Heart left ventricle (tissue), 16 donors: ENCODE data around the gene PLB1. TPM values are rescaled to one million over a fixed set of nuclear protein-coding genes. Genes with fewer than 3 reads are reported as not detected.

Experiments
- ATAC-seq, 4 donors: fragments of 200-7000 bp; cut with Tn5 transposase; one replicate each; pipeline ENCODE4 v1.9.1; 2020 to 2022; ENCODE audit warnings: moderate library complexity in 4 of 4, mild to moderate bottlenecking in 3 of 4, moderate number of reproducible peaks in 1 of 4
- DNase-seq, 5 donors: peaks; one replicate each; pipeline ENCODE4 v3.0.0-alpha.2; 2020
- H3K27ac ChIP-seq, 12 donors: fragments of 200-600 bp; sonication (generic) in 4 of 12; one replicate each; pipeline versions ENCODE4 v1.5.0 to v1.8.0; 2016 to 2022; ENCODE audit warnings: mild to moderate bottlenecking in 2 of 12
- H3K27me3 ChIP-seq, 9 donors: fragments of 200-600 bp; sonication (generic) in 2 of 9; one replicate each; pipeline versions ENCODE4 v1.5.1 to v1.8.0; 2016 to 2022; ENCODE audit warnings: mild to moderate bottlenecking in 3 of 9
- H3K36me3 ChIP-seq, 9 donors: fragments of 200-600 bp; sonication (generic) in 2 of 9; one replicate each; pipeline versions ENCODE4 v1.5.0 to v1.8.0; 2018 to 2022; ENCODE audit warnings: mild to moderate bottlenecking in 2 of 9
- H3K4me1 ChIP-seq, 12 donors: fragments of 200-600 bp; sonication (generic) in 4 of 12; one replicate each; pipeline versions ENCODE4 v1.5.0 to v1.8.0; 2016 to 2022; ENCODE audit warnings: mild to moderate bottlenecking in 3 of 12
- H3K4me3 ChIP-seq, 12 donors: fragments of 200-600 bp; sonication (generic) in 4 of 12; one replicate each; pipeline versions ENCODE4 v1.5.0 to v1.8.0; 2017 to 2022; ENCODE audit warnings: mild to moderate bottlenecking in 9 of 12, moderate library complexity in 4 of 12
- H3K9me3 ChIP-seq, 12 donors: fragments of 200-600 bp; sonication (generic) in 4 of 12; one replicate each; pipeline versions ENCODE4 v1.5.0 to v1.8.0; 2016 to 2022; ENCODE audit warnings: mild to moderate bottlenecking in 1 of 12
- POLR2A ChIP-seq, 2 donors: fragments of 450-650 bp; IDR thresholded peaks; one replicate each; pipeline ENCODE4 v1.6.1; 2017; ENCODE audit warnings: antibody characterized with exemption in 2 of 2, mild to moderate bottlenecking in 2 of 2, moderate library complexity in 2 of 2
- WGBS, 4 donors: extraction: QIAGEN DNeasy Blood & Tissue Kit in 2 of 4; methylation state at CpG; one replicate each; pipeline versions ENCODE4 v1.1.5 to v1.1.7; 2013 to 2018; 5-methylcytosine and 5-hydroxymethylcytosine counted together
- intact Hi-C, 10 donors: fragments of 100-400 bp; cut with DNase I; formaldehyde crosslinking; loops; one replicate each; pipeline versions ENCODE4 v1.11.1 to v1.14.2; 2022
- polyA plus RNA-seq, 2 donors: library from polyadenylated mRNA; stranded (reverse); fragments of 200-250 nt; gene quantifications; one replicate each; pipeline ENCODE4 v1.2.3, GENCODE V29; 2013
- total RNA-seq, 9 donors: library from RNA; depleted of rRNA in 2 of 9; stranded (reverse); fragments of >200 nt in 2 of 9; fragmentation: NEBNext Ultra II Directional in 3 of 9; extraction: Animal tissue kit (Norgen Biotek cat#: 25700) in 3 of 9; gene quantifications; one replicate each; pipeline versions ENCODE4 v1.1.0 to v1.2.4, GENCODE V29; 2016 to 2023
- TF ChIP-seq, protein P1 (sequence below), 12 donors: fragments of 200-600 bp; sonication (generic) in 4 of 12; IDR thresholded peaks; one replicate each; pipeline versions ENCODE4 v1.5.0 to v1.8.0; 2018 to 2022; ENCODE audit warnings: antibody characterized with exemption in 12 of 12, mild to moderate bottlenecking in 5 of 12
- donor health status: ischemic (EF 13 %, LVEDD 7.1; RV severe dilation, severe dysfunction).
- donor health status: healthy with polysubstance abuse.
- donor health status: DM: no; HTN: yes; CAD: no.
- donor health status: DM: no; HTN: no; CAD: no.
- donor health status: ischemic (EF 25% LVEDD 6.9; RV normal size, moderate dysfunction).
- donor health status: ischemic (EF 25% LVEDD 5.7; RV mildly dilated, moderate dysfunction).
- donor health status: healthy.
- donor health status: DM: yes; HTN: yes; CAD: no.
- donor health status: ischemic (EF 35%, LVEDD 5.7; RV mildly dilated, moderate dysfunction).
- donor health status: nonischemic (EF 11% LVEDD 7.7; RV severe dilation, severe dysfunction).
- donor health status: DM: yes; HTN: yes; CAD: no.
- donor health status: PGD.
- donor health status: ischemic (EF 29% LVEDD 5.4; RV normal size, mild dysfunction).
- donor health status: nonischemic (EF 23%, LVEDD 6.1; RV moderate dilation, normal function).

The PLB1 gene
- total and polyA plus RNA-seq, 11 donors, result 0.35 to 5.5 (median 1.3) TPM

DNA sequence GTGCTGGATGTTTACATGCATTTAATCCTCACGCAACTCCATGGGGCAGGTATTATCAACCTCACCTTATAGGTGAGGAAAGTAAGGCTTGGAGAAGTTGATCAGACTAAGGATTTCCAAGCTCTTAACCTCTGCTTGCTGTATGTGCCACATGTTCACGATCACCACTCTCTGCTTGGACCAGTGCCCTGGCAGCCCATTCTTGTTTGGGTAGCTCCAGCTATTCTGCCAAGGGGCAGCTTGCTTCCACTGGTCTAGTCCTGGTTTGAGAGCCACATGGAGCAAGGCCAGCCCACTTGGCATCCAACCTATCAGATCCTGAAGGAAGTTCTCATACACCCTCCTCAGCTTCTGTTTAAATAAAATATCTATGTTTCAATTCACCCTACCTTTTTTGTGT, 14.3 kb downstream of the PLB1 start:
- Histone ChIP-seq H3K27me3 (peaks cover 0 to 11% (median 0%) of the 10 kb centered on the region in 9 donors), H3K27ac (no peak overlapping the region), H3K4me3 (no peak overlapping the region), H3K9me3 (peaks cover 0 to 9% (median 0%) of the 10 kb centered on the region in 12 donors), H3K36me3 (no peaks in the 10 kb centered on the region), H3K4me1 (peaks cover 0 to 5% (median 0%) of the 10 kb centered on the region in 12 donors)
- intact Hi-C loops, result no loop called here
- TF ChIP-seq, protein P1, sequence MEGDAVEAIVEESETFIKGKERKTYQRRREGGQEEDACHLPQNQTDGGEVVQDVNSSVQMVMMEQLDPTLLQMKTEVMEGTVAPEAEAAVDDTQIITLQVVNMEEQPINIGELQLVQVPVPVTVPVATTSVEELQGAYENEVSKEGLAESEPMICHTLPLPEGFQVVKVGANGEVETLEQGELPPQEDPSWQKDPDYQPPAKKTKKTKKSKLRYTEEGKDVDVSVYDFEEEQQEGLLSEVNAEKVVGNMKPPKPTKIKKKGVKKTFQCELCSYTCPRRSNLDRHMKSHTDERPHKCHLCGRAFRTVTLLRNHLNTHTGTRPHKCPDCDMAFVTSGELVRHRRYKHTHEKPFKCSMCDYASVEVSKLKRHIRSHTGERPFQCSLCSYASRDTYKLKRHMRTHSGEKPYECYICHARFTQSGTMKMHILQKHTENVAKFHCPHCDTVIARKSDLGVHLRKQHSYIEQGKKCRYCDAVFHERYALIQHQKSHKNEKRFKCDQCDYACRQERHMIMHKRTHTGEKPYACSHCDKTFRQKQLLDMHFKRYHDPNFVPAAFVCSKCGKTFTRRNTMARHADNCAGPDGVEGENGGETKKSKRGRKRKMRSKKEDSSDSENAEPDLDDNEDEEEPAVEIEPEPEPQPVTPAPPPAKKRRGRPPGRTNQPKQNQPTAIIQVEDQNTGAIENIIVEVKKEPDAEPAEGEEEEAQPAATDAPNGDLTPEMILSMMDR (IDR thresholded peaks at IDR 0.05), result no peak
- TF ChIP-seq POLR2A (IDR thresholded peaks at IDR 0.05), result no peak
- 45 to 64% (median 53%) methylated on average over 2 of the region's 2 CpGs for WGBS, 4 donors
- ATAC-seq (peak in 3 of 4 donors; percentile 43 to 69 (median 46)), DNase-seq (peak; percentile 32 to 72 (median 55))

DNA sequence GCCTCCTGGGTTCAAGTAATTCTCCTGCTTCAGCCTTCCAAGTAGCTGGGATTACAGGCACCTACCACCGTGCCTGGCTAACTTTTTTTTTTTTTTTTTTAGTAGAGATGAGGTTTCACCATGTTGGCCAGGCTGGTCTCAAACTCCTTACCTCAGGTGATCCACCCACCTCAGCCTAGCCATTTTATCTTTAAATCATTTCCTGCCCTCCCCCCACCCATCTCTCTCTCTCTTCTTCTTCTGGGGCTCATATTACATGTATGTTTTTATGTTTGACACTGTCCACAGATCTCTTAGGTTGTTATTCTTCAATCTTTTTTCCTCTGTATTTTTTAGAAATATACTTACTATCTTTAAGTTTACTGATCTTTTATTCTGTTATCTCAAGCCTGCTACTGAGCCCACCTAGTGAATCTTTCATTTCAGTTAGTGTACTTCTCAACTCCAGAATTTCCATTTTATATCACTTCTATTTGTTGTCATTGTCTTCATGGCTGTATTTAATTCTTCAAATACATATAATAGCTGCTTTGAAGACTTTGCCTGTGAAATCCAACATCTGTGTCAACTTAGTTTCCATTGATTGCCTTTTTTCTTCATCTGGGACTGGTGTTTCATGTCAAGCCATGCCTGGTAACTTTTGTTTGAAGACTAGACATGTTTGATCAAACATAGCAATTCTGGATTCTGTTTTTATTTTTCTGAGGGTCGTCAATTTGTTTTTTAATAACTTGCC, 16.2 kb downstream of the PLB1 start:
- DNase-seq, result no peak
- no peak overlapping the region for H3K4me3 ChIP-seq
- no peaks in the 10 kb centered on the region for H3K36me3 ChIP-seq
- WGBS, 4 donors, result 80 to 94% (median 90%) methylated on average over 2 of the region's 2 CpGs
- H3K27ac ChIP-seq, result no peak overlapping the region
- peaks cover 0 to 14% (median 0%) of the 10 kb centered on the region in 9 donors for H3K27me3 ChIP-seq
- peaks cover 0 to 3% (median 0%) of the 10 kb centered on the region in 12 donors for H3K4me1 ChIP-seq
- intact Hi-C loops, result no loop called here
- no peak for ATAC-seq
- TF ChIP-seq, protein P1 (IDR thresholded peaks at IDR 0.05), result no peak
- TF ChIP-seq POLR2A (IDR thresholded peaks at IDR 0.05), result no peak
- peaks cover 0 to 9% (median 0%) of the 10 kb centered on the region in 12 donors for H3K9me3 ChIP-seq

DNA sequence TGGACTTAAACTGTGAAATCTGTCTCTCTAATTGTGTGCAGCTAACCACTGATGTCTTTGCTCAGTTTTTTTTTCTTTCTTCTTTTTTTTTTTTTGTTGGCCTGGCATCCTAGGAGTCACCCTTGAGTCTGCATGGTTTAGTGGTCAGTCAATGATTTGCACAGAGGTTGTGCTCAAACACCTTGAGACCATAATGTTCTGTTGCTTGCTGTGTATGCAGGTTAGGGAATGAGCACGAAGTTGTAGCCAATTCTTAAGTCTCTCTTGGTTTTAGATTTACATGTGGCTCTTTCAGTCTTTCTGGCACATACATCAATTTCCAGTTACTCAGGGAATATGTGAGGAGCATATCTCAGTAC, 16.7 kb downstream of the PLB1 start:
- peaks cover 0 to 3% (median 0%) of the 10 kb centered on the region in 12 donors for H3K4me1 ChIP-seq
- no peak for DNase-seq
- intact Hi-C loops, result no loop called here
- WGBS, 4 donors, result 45 to 76% (median 68%) methylated on average over 1 of the region's 1 CpG
- peaks cover 0 to 14% (median 0%) of the 10 kb centered on the region in 9 donors for H3K27me3 ChIP-seq
- no peak for ATAC-seq
- TF ChIP-seq, protein P1 (IDR thresholded peaks at IDR 0.05), result no peak
- TF ChIP-seq POLR2A (IDR thresholded peaks at IDR 0.05), result no peak
- no peak overlapping the region for H3K4me3 ChIP-seq
- H3K27ac ChIP-seq, result no peak overlapping the region
- no peaks in the 10 kb centered on the region for H3K36me3 ChIP-seq
- H3K9me3 ChIP-seq, result peaks cover 0 to 9% (median 0%) of the 10 kb centered on the region in 12 donors

DNA sequence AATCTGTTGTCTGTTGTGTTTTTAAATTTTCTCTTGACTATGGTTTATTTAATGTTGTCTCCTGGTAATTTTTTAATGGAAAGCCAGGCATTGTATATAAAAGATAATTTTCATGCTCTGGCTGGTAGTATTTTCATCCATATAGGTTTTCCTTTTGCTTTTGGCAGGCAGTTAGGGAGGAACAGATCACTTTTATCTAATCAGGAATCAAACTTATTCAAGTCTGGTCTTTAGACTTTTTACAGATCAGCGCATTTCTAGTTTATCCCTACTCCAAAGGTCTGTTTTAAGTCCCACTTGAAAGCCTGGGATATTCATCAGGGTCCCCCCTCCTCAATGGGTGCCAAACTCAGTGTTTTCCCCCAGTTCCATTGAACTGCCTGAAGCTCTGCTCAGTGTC, 17.2 kb downstream of the PLB1 start:
- TF ChIP-seq, protein P1 (IDR thresholded peaks at IDR 0.05), result no peak
- no peak for TF ChIP-seq POLR2A (IDR thresholded peaks at IDR 0.05)
- ATAC-seq (no peak), DNase-seq (no peak)
- peaks cover 0 to 14% (median 0%) of the 10 kb centered on the region in 9 donors for H3K27me3 ChIP-seq
- 61 to 73% (median 68%) methylated on average over 1 of the region's 1 CpG for WGBS, 4 donors
- intact Hi-C loops, result no loop called here
- no peaks in the 10 kb centered on the region for H3K36me3 ChIP-seq
- peaks cover 0 to 9% (median 0%) of the 10 kb centered on the region in 12 donors for H3K9me3 ChIP-seq
- H3K4me1 ChIP-seq, result peaks cover 0 to 3% (median 0%) of the 10 kb centered on the region in 12 donors
- no peak overlapping the region for H3K27ac ChIP-seq
- H3K4me3 ChIP-seq, result no peak overlapping the region
